ENCODE results near the gene BACH1.

The BACH1 gene

GRCh38 chr21:29307718-29308455 lies 9.2 kb downstream of the BACH1 start:
- no peak overlapping the region for H3K27ac ChIP-seq (ENCODE audit: low read depth, low read length)

GRCh38 chr21:29308456-29308783 lies 9.7 kb downstream of the BACH1 start:
- Histone ChIP-seq H3K36me3 (ENCODE audit: control insufficient read depth, insufficient read depth, low read length) (no peaks in the 10 kb centered on the region), H3K4me1 (ENCODE audit: control insufficient read depth, insufficient read depth, low read length) (peaks cover 13% of the 10 kb centered on the region), H3K27me3 (ENCODE audit: control insufficient read depth, insufficient read depth, low read length) (no peaks in the 10 kb centered on the region), H3K27ac (ENCODE audit: low read depth, low read length) (no peak overlapping the region), H3K9ac (ENCODE audit: low read length) (no peak overlapping the region), H3K4me3 (ENCODE audit: low read length) (no peak overlapping the region)

More at GRCh38 chr21:29307718-29308455, 9.2 kb downstream of the BACH1 start:
- no peaks in the 10 kb centered on the region for H3K27me3 ChIP-seq (ENCODE audit: control insufficient read depth, insufficient read depth, low read length)
- H3K36me3 ChIP-seq (ENCODE audit: control insufficient read depth, insufficient read depth, low read length): no peaks in the 10 kb centered on the region
- no peak overlapping the region for H3K4me3 ChIP-seq (ENCODE audit: low read length)
- H3K9ac ChIP-seq (ENCODE audit: low read length): no peak overlapping the region
- H3K4me1 ChIP-seq (ENCODE audit: control insufficient read depth, insufficient read depth, low read length): peaks cover 12% of the 10 kb centered on the region

- Histone ChIP-seq H3K9ac (ENCODE audit: low read length) (no peak overlapping the region), H3K4me1 (ENCODE audit: control insufficient read depth, insufficient read depth, low read length) (peaks cover 20% of the 10 kb centered on the region), H3K4me3 (ENCODE audit: low read length) (no peak overlapping the region), H3K36me3 (ENCODE audit: control insufficient read depth, insufficient read depth, low read length) (no peaks in the 10 kb centered on the region), H3K27ac (ENCODE audit: low read depth, low read length) (no peak overlapping the region), H3K27me3 (ENCODE audit: control insufficient read depth, insufficient read depth, low read length) (no peaks in the 10 kb centered on the region)
Observed at GRCh38 chr21:29309703-29310102, 11.0 kb downstream of the BACH1 start.

- H3K36me3 ChIP-seq (ENCODE audit: control insufficient read depth, insufficient read depth, low read length): no peaks in the 10 kb centered on the region
- H3K9ac ChIP-seq (ENCODE audit: low read length): no peak overlapping the region
- peaks cover 20% of the 10 kb centered on the region for H3K4me1 ChIP-seq (ENCODE audit: control insufficient read depth, insufficient read depth, low read length)
- no peak overlapping the region for H3K27ac ChIP-seq (ENCODE audit: low read depth, low read length)
- no peaks in the 10 kb centered on the region for H3K27me3 ChIP-seq (ENCODE audit: control insufficient read depth, insufficient read depth, low read length)
- H3K4me3 ChIP-seq (ENCODE audit: low read length): no peak overlapping the region
Observed at GRCh38 chr21:29311802-29312201, 13.1 kb downstream of the BACH1 start.

GRCh38 chr21:29312981-29313380 lies 14.3 kb downstream of the BACH1 start:
- no peak overlapping the region for H3K9ac ChIP-seq (ENCODE audit: low read length)
- no peak overlapping the region for H3K27ac ChIP-seq (ENCODE audit: low read depth, low read length)
- H3K4me3 ChIP-seq (ENCODE audit: low read length): no peak overlapping the region
- peaks cover 16% of the 10 kb centered on the region for H3K4me1 ChIP-seq (ENCODE audit: control insufficient read depth, insufficient read depth, low read length)
- H3K36me3 ChIP-seq (ENCODE audit: control insufficient read depth, insufficient read depth, low read length): no peaks in the 10 kb centered on the region
- H3K27me3 ChIP-seq (ENCODE audit: control insufficient read depth, insufficient read depth, low read length): no peaks in the 10 kb centered on the region

- Histone ChIP-seq H3K27me3 (ENCODE audit: control insufficient read depth, insufficient read depth, low read length) (no peaks in the 10 kb centered on the region), H3K27ac (ENCODE audit: low read depth, low read length) (no peak overlapping the region), H3K36me3 (ENCODE audit: control insufficient read depth, insufficient read depth, low read length) (no peaks in the 10 kb centered on the region), H3K4me3 (ENCODE audit: low read length) (no peak overlapping the region), H3K9ac (ENCODE audit: low read length) (no peak overlapping the region), H3K4me1 (ENCODE audit: control insufficient read depth, insufficient read depth, low read length) (peaks cover 13% of the 10 kb centered on the region)
Observed at GRCh38 chr21:29313662-29314408, 15.1 kb downstream of the BACH1 start.

GRCh38 chr21:29315131-29315749 lies 16.5 kb downstream of the BACH1 start:
- no peaks in the 10 kb centered on the region for H3K27me3 ChIP-seq (ENCODE audit: control insufficient read depth, insufficient read depth, low read length)
- H3K4me1 ChIP-seq (ENCODE audit: control insufficient read depth, insufficient read depth, low read length): peaks cover 19% of the 10 kb centered on the region
- H3K27ac ChIP-seq (ENCODE audit: low read depth, low read length): no peak overlapping the region
- H3K36me3 ChIP-seq (ENCODE audit: control insufficient read depth, insufficient read depth, low read length): no peaks in the 10 kb centered on the region
- H3K9ac ChIP-seq (ENCODE audit: low read length): no peak overlapping the region
- H3K4me3 ChIP-seq (ENCODE audit: low read length): no peak overlapping the region

- Histone ChIP-seq H3K27me3 (ENCODE audit: control insufficient read depth, insufficient read depth, low read length) (no peaks in the 10 kb centered on the region), H3K27ac (ENCODE audit: low read depth, low read length) (no peak overlapping the region), H3K4me1 (ENCODE audit: control insufficient read depth, insufficient read depth, low read length) (peaks cover 19% of the 10 kb centered on the region), H3K36me3 (ENCODE audit: control insufficient read depth, insufficient read depth, low read length) (no peaks in the 10 kb centered on the region), H3K4me3 (ENCODE audit: low read length) (no peak overlapping the region), H3K9ac (ENCODE audit: low read length) (no peak overlapping the region)
Observed at GRCh38 chr21:29316029-29316742, 17.5 kb downstream of the BACH1 start.

- Histone ChIP-seq H3K27ac (ENCODE audit: low read depth, low read length) (no peak overlapping the region), H3K4me1 (ENCODE audit: control insufficient read depth, insufficient read depth, low read length) (peaks cover 19% of the 10 kb centered on the region)
Observed at GRCh38 chr21:29316806-29317205, 18.1 kb downstream of the BACH1 start.

GRCh38 chr21:29318354-29318753 lies 19.6 kb downstream of the BACH1 start:
- Histone ChIP-seq H3K36me3 (ENCODE audit: control insufficient read depth, insufficient read depth, low read length) (no peaks in the 10 kb centered on the region), H3K9ac (ENCODE audit: low read length) (no peak overlapping the region), H3K4me1 (ENCODE audit: control insufficient read depth, insufficient read depth, low read length) (peaks cover 17% of the 10 kb centered on the region), H3K4me3 (ENCODE audit: low read length) (no peak overlapping the region), H3K27me3 (ENCODE audit: control insufficient read depth, insufficient read depth, low read length) (no peaks in the 10 kb centered on the region), H3K27ac (ENCODE audit: low read depth, low read length) (no peak overlapping the region)

More at GRCh38 chr21:29316806-29317205, 18.1 kb downstream of the BACH1 start:
- H3K27me3 ChIP-seq (ENCODE audit: control insufficient read depth, insufficient read depth, low read length): no peaks in the 10 kb centered on the region
- no peak overlapping the region for H3K4me3 ChIP-seq (ENCODE audit: low read length)
- no peaks in the 10 kb centered on the region for H3K36me3 ChIP-seq (ENCODE audit: control insufficient read depth, insufficient read depth, low read length)
- H3K9ac ChIP-seq (ENCODE audit: low read length): no peak overlapping the region

GRCh38 chr21:29320031-29320430 lies 21.3 kb downstream of the BACH1 start:
- Histone ChIP-seq H3K4me1 (ENCODE audit: control insufficient read depth, insufficient read depth, low read length) (peaks cover 9% of the 10 kb centered on the region), H3K9ac (ENCODE audit: low read length) (no peak overlapping the region), H3K27me3 (ENCODE audit: control insufficient read depth, insufficient read depth, low read length) (no peaks in the 10 kb centered on the region), H3K27ac (ENCODE audit: low read depth, low read length) (no peak overlapping the region), H3K36me3 (ENCODE audit: control insufficient read depth, insufficient read depth, low read length) (no peaks in the 10 kb centered on the region), H3K4me3 (ENCODE audit: low read length) (no peak overlapping the region)

- peaks cover 6% of the 10 kb centered on the region for H3K4me1 ChIP-seq (ENCODE audit: control insufficient read depth, insufficient read depth, low read length)
- no peaks in the 10 kb centered on the region for H3K36me3 ChIP-seq (ENCODE audit: control insufficient read depth, insufficient read depth, low read length)
- H3K27ac ChIP-seq (ENCODE audit: low read depth, low read length): no peak overlapping the region
- H3K9ac ChIP-seq (ENCODE audit: low read length): no peak overlapping the region
- H3K4me3 ChIP-seq (ENCODE audit: low read length): no peak overlapping the region
- H3K27me3 ChIP-seq (ENCODE audit: control insufficient read depth, insufficient read depth, low read length): no peaks in the 10 kb centered on the region
Observed at GRCh38 chr21:29321217-29321616, 22.5 kb downstream of the BACH1 start.

Data from rectal smooth muscle tissue (tissue), 1 donor.